SK-N-MC (cell line): Measurements from ENCODE around the gene LENG9.

Experiments used
- DNase-seq: peaks from one replicate; pipeline ENCODE4 v3.0.0-alpha.2; 2011; ENCODE audit warnings: low read depth, low spot score
- H3K27ac ChIP-seq: fragments of 200-600 bp; sonication (generic); 2 replicates; pipeline ENCODE4 v1.5.1; 2016; ENCODE audit warnings: mixed run types
- H3K36me3 ChIP-seq: fragments of 200-600 bp; sonication (generic); 2 replicates; pipeline ENCODE4 v1.6.1; 2017; ENCODE audit warnings: antibody characterized with exemption, low read length, mixed read lengths; ENCODE audit not compliant: insufficient read depth
- H3K4me3 ChIP-seq: fragments of 200-600 bp; sonication (generic); 2 replicates; pipeline ENCODE4 v1.5.1; 2016
- H3K9ac ChIP-seq: fragments of 200-600 bp; sonication (generic); 2 replicates; pipeline ENCODE4 v1.8.0; 2017; ENCODE audit warnings: mixed run types, mixed read lengths; ENCODE audit not compliant: insufficient read length
- H3K9me3 ChIP-seq: fragments of 200-600 bp; sonication (generic); 2 replicates; pipeline ENCODE4 v1.6.1; 2017; ENCODE audit warnings: low read depth, mild to moderate bottlenecking, antibody characterized with exemption, low read length, moderate library complexity, mixed read lengths
- EZH2 ChIP-seq: fragments of 200-600 bp; sonication (generic); IDR thresholded peaks from one replicate; pipeline ENCODE4 v1.6.1; 2017; ENCODE audit warnings: antibody characterized with exemption
- FOXP2 ChIP-seq: optimal IDR thresholded peaks from 2 replicates; pipeline ENCODE3; 2011; ENCODE audit warnings: mild to moderate bottlenecking, moderate library complexity; ENCODE audit not compliant: insufficient read depth; ENCODE audit errors: extremely low read length, control extremely low read depth
- POLR2AphosphoS5 ChIP-seq: IDR thresholded peaks from 2 replicates; pipeline ENCODE4 v1.6.1; 2012; ENCODE audit warnings: mild to moderate bottlenecking, low read depth, low read length, borderline replicate concordance

The LENG9 gene

DNA sequence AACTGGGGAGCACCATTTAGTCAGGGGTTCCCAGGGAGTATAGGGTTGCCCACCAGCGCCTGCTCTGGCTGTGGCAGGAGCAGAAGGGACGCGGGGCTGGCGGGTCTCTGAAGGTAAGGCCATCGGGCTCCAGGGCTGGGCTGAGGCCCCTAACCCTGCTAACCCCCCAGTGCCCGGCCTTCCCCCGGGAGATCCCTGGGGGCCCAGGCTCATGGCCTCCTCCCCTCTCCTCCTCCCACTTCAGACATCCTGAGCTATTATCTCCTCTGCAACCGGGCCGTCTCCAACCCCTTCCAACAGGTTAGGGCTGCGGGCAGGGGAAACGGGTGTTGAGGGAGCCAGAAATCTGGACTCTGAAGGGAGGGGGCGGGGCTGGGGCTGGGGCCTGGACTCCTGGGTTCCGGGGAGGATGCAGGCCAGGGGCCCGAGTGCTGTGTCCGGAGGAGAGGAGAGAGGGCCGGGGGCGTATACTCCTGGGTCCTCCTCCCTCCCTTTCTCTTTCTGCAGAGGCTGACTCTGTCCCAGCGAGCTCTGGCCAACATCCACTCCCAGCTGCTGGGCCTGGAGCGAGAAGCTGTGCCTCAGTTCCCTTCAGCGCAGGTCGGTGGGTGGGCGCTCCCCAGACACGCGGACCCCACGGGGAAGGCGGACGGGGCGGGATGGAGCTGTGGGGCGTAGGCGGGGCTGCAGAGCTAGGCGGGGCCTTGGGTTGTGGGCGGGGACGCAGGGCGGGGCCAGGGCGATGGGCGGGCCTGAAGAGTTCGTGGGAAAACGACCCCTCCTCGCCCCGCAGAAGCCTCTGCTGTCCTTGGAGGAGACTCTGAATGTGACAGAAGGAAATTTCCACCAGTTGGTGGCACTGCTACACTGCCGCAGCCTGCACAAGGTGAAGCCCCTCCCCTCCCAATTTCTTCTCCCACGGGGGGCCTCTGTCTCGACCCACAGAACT, 33.0 kb downstream of the LENG9 start:
- TF ChIP-seq EZH2 (no peak), POLR2AphosphoS5 (no peak), FOXP2 (no peak)
- Histone ChIP-seq H3K9ac (no peak overlapping the region), H3K4me3 (peak overlapping the region; percentile 74), H3K36me3 (no peaks in the 10 kb centered on the region), H3K9me3 (no peaks in the 10 kb centered on the region), H3K27ac (no peak overlapping the region)
- peak; percentile 10 for DNase-seq

DNA sequence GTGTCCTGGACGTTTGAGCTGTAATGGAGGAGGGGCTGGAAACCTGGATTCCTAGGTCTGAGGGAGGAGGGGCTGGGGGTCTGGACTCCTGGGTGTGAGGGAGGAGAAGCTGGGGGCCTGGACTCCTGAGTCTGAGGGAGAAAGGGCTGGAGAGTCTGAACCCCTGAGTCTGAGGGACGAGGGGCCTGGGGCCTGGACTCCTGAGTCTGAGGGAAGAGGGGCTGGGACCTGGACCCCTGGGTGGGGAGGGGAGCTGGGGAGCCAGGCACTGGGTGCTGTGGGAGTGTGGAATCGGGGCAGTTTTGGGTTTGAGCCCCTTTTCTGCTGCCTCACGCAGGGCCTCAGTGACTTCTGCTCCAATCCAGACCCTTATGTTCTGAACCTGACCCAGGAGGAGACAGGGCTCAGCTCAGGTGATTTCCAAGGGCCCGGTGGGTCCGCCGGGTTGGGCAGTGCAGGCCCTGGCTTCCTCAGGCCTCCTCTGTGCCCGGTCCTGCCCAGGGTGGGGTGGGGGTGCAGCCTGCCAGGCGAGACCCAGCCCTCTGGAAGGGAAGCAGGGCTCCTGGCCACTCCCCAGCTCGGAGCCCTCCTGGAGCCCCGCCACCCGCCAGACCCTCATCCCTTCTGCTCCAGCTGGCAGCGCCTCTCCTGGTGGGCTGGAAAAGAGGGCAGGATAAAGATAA, 33.9 kb downstream of the LENG9 start:
- no peak for DNase-seq
- TF ChIP-seq EZH2 (no peak), POLR2AphosphoS5 (no peak), FOXP2 (no peak)
- Histone ChIP-seq H3K9ac (no peak overlapping the region), H3K36me3 (no peaks in the 10 kb centered on the region), H3K27ac (no peak overlapping the region), H3K9me3 (no peaks in the 10 kb centered on the region), H3K4me3 (no peak overlapping the region)

DNA sequence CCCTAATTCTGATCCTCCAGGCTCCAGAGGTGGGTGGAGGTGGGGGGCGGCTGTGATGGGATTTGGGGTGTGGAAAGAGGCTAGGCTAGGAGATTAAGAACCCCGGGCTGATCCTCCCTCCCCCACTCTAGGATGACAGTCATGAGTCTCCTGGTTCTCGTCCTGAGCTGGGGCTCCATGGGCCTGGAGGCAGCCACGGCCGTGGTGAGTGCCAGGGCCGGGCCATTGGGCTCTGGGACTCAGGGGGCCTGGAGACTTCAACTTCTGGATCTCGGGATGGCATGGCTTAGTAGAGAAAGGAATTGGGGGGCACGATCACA, 34.4 kb downstream of the LENG9 start:
- H3K9ac ChIP-seq, result no peak overlapping the region
- no peak overlapping the region for H3K4me3 ChIP-seq
- no peaks in the 10 kb centered on the region for H3K9me3 ChIP-seq
- H3K36me3 ChIP-seq, result no peaks in the 10 kb centered on the region
- no peak for DNase-seq
- no peak overlapping the region for H3K27ac ChIP-seq
- TF ChIP-seq EZH2 (no peak), POLR2AphosphoS5 (no peak), FOXP2 (no peak)

DNA sequence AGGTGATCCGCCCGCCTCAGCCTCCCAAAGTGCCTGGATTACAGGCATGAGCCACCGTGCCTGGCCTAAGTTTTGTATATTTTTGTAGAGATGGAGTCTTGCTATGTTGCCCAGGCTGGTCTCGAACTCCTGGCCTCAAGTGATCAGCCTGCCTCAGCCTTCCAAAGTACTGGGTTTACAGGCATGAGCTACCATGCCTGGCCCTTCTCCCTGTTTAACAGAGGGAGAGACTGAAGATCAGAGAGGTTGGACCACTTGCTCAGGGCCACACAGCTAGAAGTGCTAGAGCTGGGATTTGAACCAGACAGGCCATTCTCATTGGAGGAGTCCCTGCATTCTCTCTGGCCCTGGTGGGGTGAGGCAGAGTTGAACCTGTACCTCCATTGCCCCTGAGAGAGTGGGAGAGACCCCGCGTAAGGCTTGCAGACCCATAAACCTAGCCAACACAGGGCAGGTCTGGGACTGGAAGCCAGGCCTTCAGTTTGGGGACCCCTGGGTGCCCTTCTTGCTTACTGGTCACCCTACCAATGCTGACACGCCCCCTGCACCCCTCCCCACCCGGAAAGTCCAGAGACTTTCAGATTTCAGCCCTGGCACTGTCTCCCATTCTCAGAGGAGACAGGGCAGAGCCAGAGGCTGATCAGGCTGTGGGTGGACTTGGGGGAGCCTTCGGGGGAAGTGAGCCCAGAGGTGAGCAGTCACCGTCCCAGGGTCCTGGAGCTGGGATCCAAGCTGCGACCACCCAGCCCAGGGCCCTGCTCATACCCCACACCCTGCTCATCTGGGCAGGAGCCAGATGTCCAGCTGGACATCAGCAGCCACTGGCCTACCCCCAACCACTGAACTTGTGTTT, 35.0 kb downstream of the LENG9 start:
- Histone ChIP-seq H3K4me3 (no peak overlapping the region), H3K9me3 (no peaks in the 10 kb centered on the region), H3K36me3 (no peaks in the 10 kb centered on the region), H3K27ac (no peak overlapping the region), H3K9ac (no peak overlapping the region)
- DNase-seq, result no peak
- TF ChIP-seq EZH2 (no peak), POLR2AphosphoS5 (no peak)

DNA sequence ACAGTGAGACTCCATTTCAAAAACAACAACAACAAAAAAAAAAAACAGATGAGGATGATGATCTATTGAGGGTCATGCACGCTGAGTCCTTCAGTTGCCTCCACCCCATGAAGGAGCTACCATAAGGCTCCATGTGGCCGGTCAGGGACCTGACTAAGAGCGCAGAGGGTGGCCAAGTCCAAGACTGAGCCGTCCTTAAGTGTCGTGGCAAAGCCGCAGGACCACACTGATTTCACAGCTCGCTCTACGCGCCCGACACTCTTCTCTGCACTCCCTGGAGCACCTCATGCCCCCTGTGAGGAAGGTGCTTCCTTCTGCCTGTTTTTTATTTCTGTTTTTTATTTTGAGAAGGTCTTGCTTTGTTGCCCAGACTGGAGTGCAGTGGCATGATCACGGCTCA, 36.0 kb downstream of the LENG9 start:
- DNase-seq, result no peak
- H3K9me3 ChIP-seq, result no peaks in the 10 kb centered on the region
- H3K27ac ChIP-seq, result no peak overlapping the region
- TF ChIP-seq POLR2AphosphoS5, result no peak
- no peak for TF ChIP-seq FOXP2
- TF ChIP-seq EZH2, result no peak
- H3K9ac ChIP-seq, result no peak overlapping the region
- no peak overlapping the region for H3K4me3 ChIP-seq
- no peaks in the 10 kb centered on the region for H3K36me3 ChIP-seq

DNA sequence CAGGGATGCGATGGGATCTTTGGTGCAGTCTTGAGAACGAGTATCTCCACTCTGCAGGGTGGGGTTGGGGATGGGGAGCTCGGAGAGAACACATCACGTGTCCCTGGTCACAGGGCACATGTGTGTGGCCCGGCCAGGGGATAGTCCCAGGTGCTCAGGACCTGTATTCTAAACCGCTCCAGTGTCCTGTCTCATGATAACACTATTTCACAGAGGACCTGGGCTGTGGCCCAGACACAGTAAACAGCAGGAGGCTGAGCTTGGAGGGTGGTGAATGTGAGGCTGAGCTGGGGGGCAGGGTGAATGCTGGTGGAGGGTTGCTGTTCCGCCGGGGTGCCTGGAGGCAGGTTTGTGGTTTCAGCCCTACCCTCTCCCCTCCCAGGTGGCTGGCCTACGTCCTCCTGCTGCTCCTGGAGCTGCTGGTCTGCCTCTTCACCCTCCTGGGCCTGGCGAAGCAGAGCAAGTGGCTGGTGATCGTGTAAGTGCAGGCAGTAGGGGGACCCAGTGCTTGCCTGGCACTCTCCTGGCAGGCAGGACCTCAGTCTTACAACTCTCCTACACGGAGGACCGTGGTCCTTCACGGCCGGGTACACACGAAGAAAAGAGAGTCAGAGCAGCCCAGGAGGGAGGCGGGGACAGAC, 37.2 kb downstream of the LENG9 start:
- Histone ChIP-seq H3K27ac (no peak overlapping the region), H3K36me3 (no peaks in the 10 kb centered on the region), H3K4me3 (no peak overlapping the region), H3K9ac (no peak overlapping the region), H3K9me3 (no peaks in the 10 kb centered on the region)
- no peak for DNase-seq
- TF ChIP-seq EZH2 (no peak), FOXP2 (no peak), POLR2AphosphoS5 (no peak)

DNA sequence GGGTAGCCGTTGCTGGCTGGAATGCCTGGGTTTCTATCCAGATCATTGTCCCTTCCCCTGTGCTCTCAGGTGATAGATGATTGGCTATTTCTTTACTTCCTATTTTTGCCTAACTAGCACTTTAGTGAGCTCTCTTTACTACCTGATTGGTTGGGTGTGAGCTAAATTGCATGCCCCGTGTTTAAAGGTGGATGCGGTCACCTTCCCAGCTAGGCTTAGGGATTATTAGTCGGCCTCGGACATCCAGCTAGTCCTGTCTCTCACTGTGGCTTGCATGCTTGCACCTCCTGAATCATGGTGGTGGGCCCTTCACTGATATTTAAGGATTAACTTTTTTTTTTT, 38.2 kb downstream of the LENG9 start:
- no peak overlapping the region for H3K9ac ChIP-seq
- H3K9me3 ChIP-seq, result no peaks in the 10 kb centered on the region
- no peaks in the 10 kb centered on the region for H3K36me3 ChIP-seq
- no peak overlapping the region for H3K27ac ChIP-seq
- no peak overlapping the region for H3K4me3 ChIP-seq
- TF ChIP-seq FOXP2 (no peak), EZH2 (no peak), POLR2AphosphoS5 (no peak)
- DNase-seq, result no peak
